CD4-positive, alpha-beta T cell (primary cell): ENCODE results near the gene STOX2. TPM values are rescaled to one million over a fixed set of nuclear protein-coding genes. Genes with fewer than 3 reads are reported as not detected.

Experiments
- ATAC-seq: fragments of 200-7000 bp; cut with Tn5 transposase; one replicate; pipeline ENCODE4 v1.10.0; 2022; ENCODE audit warnings: mild to moderate bottlenecking; ENCODE audit not compliant: poor library complexity
- CTCF ChIA-PET: fragments of 350-600 bp; sonication (Branson Sonifier 250); formaldehyde crosslinking; loops from one replicate; lab custom pipeline; 2021; ENCODE audit warnings: antibody characterized with exemption, inconsistent platforms; lab: Charles Lee
- POLR2A ChIA-PET: fragments of 350-600 bp; sonication (Branson Sonifier 250); formaldehyde crosslinking; loops from one replicate; lab custom pipeline; 2021; ENCODE audit warnings: antibody characterized with exemption, inconsistent platforms; lab: Charles Lee
- DNase-seq, 14 experiments: peaks; one replicate each; pipeline ENCODE4 v3.0.0-alpha.2; 2013 to 2020; ENCODE audit warnings: mixed read lengths in 2 of 14
- H3K27ac ChIP-seq, 2 donors: one replicate each; pipeline versions ENCODE4 v1.5.1 to v1.7.0; 2013; ENCODE audit warnings: low read length in 2 of 2, low read depth in 1 of 2, mild to moderate bottlenecking in 1 of 2
- H3K27me3 ChIP-seq, 2 experiments: 1 replicate in 1 of 2; 2 replicates in 1 of 2; pipeline versions ENCODE4 v1.6.1 to v1.7.0; 2013; ENCODE audit warnings: low read length in 2 of 2, control low read depth in 1 of 2, mild to moderate bottlenecking in 1 of 2, moderate library complexity in 1 of 2; ENCODE audit not compliant: insufficient read depth in 2 of 2, control insufficient read depth in 1 of 2
- H3K36me3 ChIP-seq: one replicate; pipeline ENCODE4 v1.6.1; 2013; ENCODE audit warnings: low read length, control low read depth; ENCODE audit not compliant: insufficient read depth
- H3K4me1 ChIP-seq: one replicate; pipeline ENCODE4 v1.6.1; 2013; ENCODE audit warnings: low read length, control low read depth; ENCODE audit not compliant: insufficient read depth
- H3K4me3 ChIP-seq: one replicate; pipeline ENCODE4 v1.5.1; 2013; ENCODE audit warnings: mild to moderate bottlenecking, low read length, moderate library complexity
- H3K9me3 ChIP-seq, 2 experiments: 1 replicate in 1 of 2; 2 replicates in 1 of 2; pipeline versions ENCODE4 v1.6.1 to v1.7.0; 2013; ENCODE audit warnings: low read length in 2 of 2, mild to moderate bottlenecking in 2 of 2, control low read depth in 1 of 2, moderate library complexity in 1 of 2; ENCODE audit not compliant: control insufficient read depth in 1 of 2, insufficient read depth in 1 of 2
- H3K27ac Mint-ChIP-seq: one replicate; pipeline ENCODE4 v1.8.0; 2020; ENCODE audit warnings: mixed read lengths
- H3K27me3 Mint-ChIP-seq: one replicate; pipeline ENCODE4 v1.8.0; 2021; ENCODE audit warnings: mixed read lengths
- H3K36me3 Mint-ChIP-seq: one replicate; pipeline ENCODE4 v1.8.0; 2021; ENCODE audit warnings: low read depth, mixed read lengths
- H3K4me1 Mint-ChIP-seq: one replicate; pipeline ENCODE4 v1.8.0; 2021; ENCODE audit warnings: low read depth, mixed read lengths
- H3K4me3 Mint-ChIP-seq: one replicate; pipeline ENCODE4 v1.8.0; 2020; ENCODE audit warnings: mild to moderate bottlenecking, mixed read lengths
- H3K9me3 Mint-ChIP-seq: one replicate; pipeline ENCODE4 v1.8.0; 2020; ENCODE audit warnings: mixed read lengths
- intact Hi-C, 2 experiments: fragments of 100-400 bp; cut with DNase I in 1 of 2; cut with micrococcal nuclease in 1 of 2; formaldehyde crosslinking; loops; one replicate each; pipeline versions ENCODE4 v1.15.1 to v1.9.0; 2023 to 2025; cut with DNase I, micrococcal nuclease
- total RNA-seq, 174 experiments: library from RNA in 2 of 174; stranded (reverse) in 2 of 174; gene quantifications; one replicate each; pipeline ENCODE4 v1.2.3 and lab custom pipeline; 2021 to 2026
- TF ChIP-seq, protein P1 (sequence below): fragments of 200-600 bp; IDR thresholded peaks from one replicate; pipeline ENCODE4 v1.8.0; 2022; ENCODE audit warnings: antibody characterized with exemption, mild to moderate bottlenecking

The STOX2 gene
- total RNA-seq, 2 experiments from 2014 or later, result not detected

DNA sequence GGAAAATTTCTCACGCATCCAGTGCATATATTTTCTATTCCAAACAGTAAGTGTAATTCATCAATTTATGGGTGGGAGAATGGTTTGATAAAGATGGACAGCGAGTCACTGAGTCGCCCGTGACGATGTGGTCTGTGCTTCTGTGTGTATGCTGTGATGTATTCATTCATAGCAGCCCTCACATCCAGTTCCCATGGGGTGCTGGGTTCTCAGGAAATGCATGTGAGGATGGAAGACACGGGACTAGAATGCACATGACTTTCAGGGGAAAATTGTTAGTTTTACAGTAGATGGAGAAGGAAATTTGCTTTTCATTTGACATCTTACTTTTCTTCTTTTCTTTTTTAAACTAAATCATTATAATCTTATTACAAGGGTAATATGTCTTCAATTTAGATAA, 152.9 kb downstream of the STOX2 start:
- DNase-seq (no peak), ATAC-seq (no peak)
- no peaks in the 10 kb centered on the region for H3K4me1 ChIP-seq
- H3K27me3 ChIP-seq, result peaks cover 0 to 2% of the 10 kb centered on the region in 2 experiments
- POLR2A ChIA-PET, result no interaction called here
- intact Hi-C loops, result no loop called here
- Mint-ChIP-seq H3K36me3 (no peaks in the 10 kb centered on the region), H3K4me3 (no peak overlapping the region), H3K27me3 (peaks cover 7% of the 10 kb centered on the region), H3K27ac (no peak overlapping the region), H3K9me3 (no peaks in the 10 kb centered on the region), H3K4me1 (no peaks in the 10 kb centered on the region)
- no peaks in the 10 kb centered on the region for H3K9me3 ChIP-seq
- CTCF ChIA-PET, result no interaction called here
- H3K4me3 ChIP-seq, result no peak overlapping the region
- H3K36me3 ChIP-seq, result no peaks in the 10 kb centered on the region
- no peak overlapping the region for H3K27ac ChIP-seq
- TF ChIP-seq, protein P1, sequence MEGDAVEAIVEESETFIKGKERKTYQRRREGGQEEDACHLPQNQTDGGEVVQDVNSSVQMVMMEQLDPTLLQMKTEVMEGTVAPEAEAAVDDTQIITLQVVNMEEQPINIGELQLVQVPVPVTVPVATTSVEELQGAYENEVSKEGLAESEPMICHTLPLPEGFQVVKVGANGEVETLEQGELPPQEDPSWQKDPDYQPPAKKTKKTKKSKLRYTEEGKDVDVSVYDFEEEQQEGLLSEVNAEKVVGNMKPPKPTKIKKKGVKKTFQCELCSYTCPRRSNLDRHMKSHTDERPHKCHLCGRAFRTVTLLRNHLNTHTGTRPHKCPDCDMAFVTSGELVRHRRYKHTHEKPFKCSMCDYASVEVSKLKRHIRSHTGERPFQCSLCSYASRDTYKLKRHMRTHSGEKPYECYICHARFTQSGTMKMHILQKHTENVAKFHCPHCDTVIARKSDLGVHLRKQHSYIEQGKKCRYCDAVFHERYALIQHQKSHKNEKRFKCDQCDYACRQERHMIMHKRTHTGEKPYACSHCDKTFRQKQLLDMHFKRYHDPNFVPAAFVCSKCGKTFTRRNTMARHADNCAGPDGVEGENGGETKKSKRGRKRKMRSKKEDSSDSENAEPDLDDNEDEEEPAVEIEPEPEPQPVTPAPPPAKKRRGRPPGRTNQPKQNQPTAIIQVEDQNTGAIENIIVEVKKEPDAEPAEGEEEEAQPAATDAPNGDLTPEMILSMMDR, result no peak

DNA sequence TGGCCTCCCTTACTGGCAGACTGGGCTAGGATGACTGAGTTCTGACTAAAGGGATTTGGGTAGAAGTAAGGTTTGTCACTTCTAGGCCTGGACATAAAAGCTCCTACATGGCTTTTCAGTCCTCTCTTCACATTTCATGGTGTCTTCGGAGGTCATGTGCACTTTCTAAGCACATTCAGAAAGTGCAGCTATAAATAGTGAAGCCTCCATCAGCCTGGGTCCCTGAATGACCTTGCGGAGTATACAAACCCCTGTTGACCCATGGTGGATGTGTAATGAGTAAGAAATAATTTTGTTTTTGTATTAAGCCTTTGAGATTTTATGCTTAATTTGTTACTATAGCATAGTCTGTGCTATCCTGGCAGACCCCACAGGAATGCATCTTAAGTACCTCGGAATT, 154.0 kb downstream of the STOX2 start:
- H3K27ac Mint-ChIP-seq, result no peak overlapping the region
- H3K4me1 ChIP-seq, result no peaks in the 10 kb centered on the region

DNA sequence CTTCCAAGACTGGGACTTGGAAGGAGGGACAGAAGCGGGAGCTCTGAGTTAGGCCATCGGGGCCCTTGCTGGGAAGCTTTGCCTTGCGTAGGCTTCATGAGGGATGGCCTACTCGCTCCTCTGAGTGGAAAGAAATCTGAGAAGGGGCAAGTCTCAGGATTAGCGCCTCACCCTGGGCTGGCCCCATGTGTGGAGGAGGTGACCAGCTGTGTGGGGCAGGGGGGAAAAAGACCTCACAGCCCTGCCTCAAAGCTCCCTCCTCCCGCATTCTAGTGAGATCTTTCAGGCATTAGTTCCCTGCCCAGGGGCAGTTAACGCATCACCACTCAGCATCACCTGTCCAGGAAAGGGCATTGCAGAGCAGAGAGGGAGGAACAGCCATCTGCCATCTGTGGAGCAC, 156.5 kb downstream of the STOX2 start:
- H3K27me3 Mint-ChIP-seq, result peaks cover 10% of the 10 kb centered on the region
- no peaks in the 10 kb centered on the region for H3K9me3 Mint-ChIP-seq
- ATAC-seq (no peak), DNase-seq (no peak)
- H3K4me3 Mint-ChIP-seq, result no peak overlapping the region
- H3K4me3 ChIP-seq, result no peak overlapping the region
- no peak overlapping the region for H3K27ac Mint-ChIP-seq
- H3K36me3 Mint-ChIP-seq, result no peaks in the 10 kb centered on the region
- ChIA-PET POLR2A (no interaction called here), CTCF (no interaction called here)
- TF ChIP-seq, protein P1, result no peak
- peaks cover 0 to 4% of the 10 kb centered on the region in 2 experiments for H3K27me3 ChIP-seq
- H3K27ac ChIP-seq, result no peak overlapping the region
- no peaks in the 10 kb centered on the region for H3K9me3 ChIP-seq
- H3K4me1 Mint-ChIP-seq, result no peaks in the 10 kb centered on the region
- no peaks in the 10 kb centered on the region for H3K4me1 ChIP-seq
- H3K36me3 ChIP-seq, result no peaks in the 10 kb centered on the region
- intact Hi-C loops, result no loop called here

More for the DNA sequence above, 154.0 kb downstream of the STOX2 start:
- Histone ChIP-seq H3K9me3 (no peaks in the 10 kb centered on the region), H3K27ac (no peak overlapping the region), H3K4me3 (no peak overlapping the region), H3K27me3 (peaks cover 0 to 2% of the 10 kb centered on the region in 2 experiments), H3K36me3 (no peaks in the 10 kb centered on the region)
- no peaks in the 10 kb centered on the region for H3K9me3 Mint-ChIP-seq
- no peak for DNase-seq
- intact Hi-C loops, result no loop called here
- TF ChIP-seq, protein P1, result no peak
- ChIA-PET CTCF (no interaction called here), POLR2A (no interaction called here)
- no peak overlapping the region for H3K4me3 Mint-ChIP-seq
- ATAC-seq, result no peak
- H3K36me3 Mint-ChIP-seq, result no peaks in the 10 kb centered on the region
- H3K4me1 Mint-ChIP-seq, result no peaks in the 10 kb centered on the region
- H3K27me3 Mint-ChIP-seq, result peaks cover 11% of the 10 kb centered on the region
